ENCODE measurements around the gene FUOM.

FUOM gene

GRCh38 chr10:133351408-133352318 is 6.2 kb downstream of the FUOM start:
- no peak for DNase-seq (ENCODE audit: low read depth in 2 of 2)

DNA sequence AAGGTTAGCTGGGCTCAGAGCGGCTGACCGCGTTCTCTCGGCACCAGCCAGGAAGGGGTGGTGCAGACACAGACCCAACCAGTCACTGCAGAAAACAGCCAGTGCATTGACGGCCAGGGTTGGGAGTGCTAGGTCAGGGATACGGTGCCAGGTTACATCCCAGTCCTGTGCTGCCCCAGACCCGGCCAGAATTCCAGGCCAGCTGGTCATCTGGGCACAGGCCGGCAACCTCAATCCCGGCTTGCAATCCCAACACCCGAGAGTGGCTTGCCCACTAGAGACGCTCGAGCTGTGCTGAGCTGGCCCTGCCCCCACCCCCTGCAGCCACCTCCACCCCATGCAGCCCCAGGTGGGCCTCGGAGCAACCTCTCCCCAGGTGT is 6.9 kb downstream of the FUOM start:
- DNase-seq (ENCODE audit: low read depth in 2 of 2), result no peak

DNA sequence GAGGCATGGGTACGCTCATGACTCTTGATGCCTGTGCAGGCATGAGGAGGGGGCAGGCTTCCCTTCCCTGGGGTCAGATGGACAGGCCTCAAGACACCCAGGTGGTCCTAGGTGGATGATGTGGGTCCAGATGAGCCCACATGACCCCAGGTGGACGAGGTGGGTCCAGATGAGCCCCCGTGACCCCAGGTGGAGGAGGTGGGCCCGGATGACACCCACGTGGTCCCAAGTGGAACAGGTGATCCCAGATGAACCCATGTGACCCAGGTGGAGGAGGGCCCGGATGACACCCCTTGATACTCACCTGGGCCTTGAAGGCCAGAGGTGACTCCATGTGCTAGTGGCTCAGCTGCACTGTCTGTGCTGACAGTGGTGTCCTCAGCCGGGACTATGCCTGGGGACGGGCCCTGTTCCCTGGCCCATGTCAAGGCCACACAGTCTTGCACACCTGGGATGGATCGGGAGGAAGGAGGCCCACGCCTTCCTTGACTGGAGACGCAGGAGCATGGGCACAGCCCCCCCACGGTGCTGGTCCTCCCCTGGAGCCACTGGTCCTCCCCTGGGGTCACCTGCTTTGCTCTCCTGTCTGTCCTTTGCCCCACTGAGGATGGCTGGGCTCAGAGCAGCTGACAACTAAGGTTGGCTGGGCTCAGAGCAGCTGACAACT is 7.4 kb downstream of the FUOM start:
- DNase-seq (ENCODE audit: low read depth in 2 of 2), result no peak

DNA sequence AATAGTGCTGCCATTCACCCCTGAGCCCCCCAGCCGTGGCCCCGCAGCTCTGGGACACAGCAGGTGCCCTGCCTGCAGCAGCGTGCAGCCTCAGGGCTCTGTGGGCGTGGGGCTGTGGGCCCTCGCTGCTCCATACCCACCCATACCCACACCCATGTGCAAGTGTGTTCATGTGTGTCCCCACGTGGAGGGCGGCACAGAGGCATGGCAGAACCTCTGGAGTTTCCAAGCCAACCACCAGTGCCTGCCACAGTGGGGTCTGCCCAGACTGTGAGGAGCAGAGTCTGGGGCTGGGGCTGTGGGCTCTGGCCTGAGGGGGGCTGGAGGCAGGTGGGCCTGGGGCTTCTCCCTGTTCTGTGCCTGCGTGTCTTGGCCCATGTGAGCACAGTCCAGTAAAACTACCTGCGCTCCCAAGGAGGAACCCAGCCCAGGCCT is 8.2 kb downstream of the FUOM start:
- DNase-seq (ENCODE audit: low read depth in 2 of 2), result no peak

DNA sequence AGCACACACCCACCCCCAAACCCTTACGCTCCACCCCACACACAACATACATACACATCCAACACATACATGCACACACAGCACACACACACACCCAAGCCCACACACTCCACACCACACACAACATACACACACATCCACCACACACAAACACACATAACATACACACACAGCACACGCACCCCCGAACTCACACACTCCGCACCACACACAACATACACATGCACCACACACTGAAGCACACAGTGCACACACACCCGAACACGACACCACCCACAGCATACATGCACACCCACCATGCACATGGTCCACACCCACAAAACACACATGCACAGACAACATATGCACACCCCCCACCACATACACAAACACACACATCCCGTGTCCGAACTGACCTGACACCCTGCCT is 8.7 kb downstream of the FUOM start:
- DNase-seq (ENCODE audit: low read depth in 2 of 2), result no peak

DNA sequence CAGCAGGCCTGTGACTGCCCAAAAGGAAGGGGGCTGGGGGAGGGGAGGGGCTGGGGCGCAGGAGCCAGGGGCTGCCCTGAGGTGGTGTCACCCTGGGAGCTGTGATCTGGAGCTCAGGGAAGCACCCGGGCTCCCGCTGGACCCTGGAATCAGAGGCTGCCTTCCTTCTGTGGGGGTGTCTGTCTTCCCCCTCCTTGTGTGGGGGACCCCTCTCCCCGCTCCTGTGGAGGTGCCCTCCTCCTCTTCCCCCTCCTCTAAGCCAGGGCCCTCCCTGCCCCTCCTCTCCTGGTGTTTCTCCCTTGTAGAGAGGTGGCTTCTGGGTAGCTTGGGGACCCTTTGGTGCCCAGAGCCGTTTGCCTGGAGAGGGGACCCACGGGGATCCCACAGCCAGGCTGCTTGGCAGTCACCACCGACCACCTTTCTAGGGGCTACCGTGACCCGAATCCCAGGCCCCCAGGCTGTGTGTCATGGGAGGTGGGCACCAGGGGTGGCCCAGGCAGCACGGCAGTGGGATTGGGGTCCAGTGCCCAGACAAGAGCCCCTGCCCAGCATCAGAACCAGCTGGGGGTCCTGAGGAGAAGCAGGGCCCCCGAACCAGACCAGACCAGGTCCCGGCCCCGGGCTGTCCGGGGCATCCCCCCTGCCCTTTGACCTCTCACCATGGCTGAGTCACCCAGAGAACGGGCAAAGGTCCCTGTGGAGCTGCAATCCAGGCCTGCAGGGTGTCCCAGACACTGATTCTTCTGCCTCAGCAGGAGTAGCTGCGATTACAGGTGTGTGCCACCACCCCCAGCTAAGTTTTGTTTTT is 9.9 kb downstream of the FUOM start:
- DNase-seq (ENCODE audit: low read depth in 2 of 2), result no peak

- no peak for DNase-seq (ENCODE audit: low read depth in 2 of 2)
Observed at GRCh38 chr10:133346413-133346812, 11.4 kb downstream of the FUOM start.

DNA sequence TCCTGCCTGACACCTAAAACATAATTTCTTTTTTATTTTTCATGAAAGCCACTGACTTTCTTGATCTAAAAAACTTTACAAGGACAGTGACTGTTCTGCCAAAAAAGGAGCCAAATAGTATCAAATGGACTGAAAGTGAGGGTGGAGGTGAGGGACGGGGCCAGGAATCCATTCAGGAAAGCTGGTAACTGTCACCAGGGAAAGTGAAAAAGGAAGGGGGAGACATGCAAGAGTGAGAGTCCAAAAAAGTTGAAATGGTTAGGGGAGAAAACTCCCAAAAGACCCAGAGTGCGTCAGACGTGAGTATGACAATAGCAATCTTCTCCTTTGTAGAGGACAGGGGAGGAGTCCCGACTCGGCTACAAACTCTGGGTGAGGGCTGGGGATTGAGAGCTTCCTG is 13.6 kb downstream of the FUOM start:
- no peak for DNase-seq (ENCODE audit: low read depth in 2 of 2)

DNA sequence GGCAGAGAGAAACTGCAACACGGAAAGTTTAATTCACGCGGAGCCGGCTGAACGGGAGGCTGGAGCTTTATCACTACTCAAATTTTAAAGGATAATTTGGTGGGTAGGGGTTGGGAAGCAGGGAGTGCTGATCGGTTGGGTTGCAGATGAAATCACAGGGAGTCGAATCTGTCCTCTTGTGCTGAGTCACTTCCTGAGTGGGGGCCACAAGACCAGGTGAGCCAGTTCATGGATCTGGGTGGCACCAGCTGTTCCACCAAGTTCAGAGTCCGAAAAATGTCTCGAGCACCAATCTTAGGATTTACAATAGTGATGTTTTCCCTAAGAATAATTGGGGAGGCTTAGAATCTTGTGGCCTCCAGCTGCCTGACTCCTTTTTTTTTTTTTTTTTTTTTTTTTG is 14.3 kb downstream of the FUOM start:
- DNase-seq (ENCODE audit: low read depth in 2 of 2), result no peak

GRCh38 chr10:133342942-133343341 is 14.9 kb downstream of the FUOM start:
- DNase-seq (ENCODE audit: low read depth in 2 of 2), result no peak

GRCh38 chr10:133341983-133342382 is 15.8 kb downstream of the FUOM start:
- no peak for DNase-seq (ENCODE audit: low read depth in 2 of 2)

GRCh38 chr10:133339708-133340380 is 18.0 kb downstream of the FUOM start:
- no peak for DNase-seq (ENCODE audit: low read depth in 2 of 2)

DNA sequence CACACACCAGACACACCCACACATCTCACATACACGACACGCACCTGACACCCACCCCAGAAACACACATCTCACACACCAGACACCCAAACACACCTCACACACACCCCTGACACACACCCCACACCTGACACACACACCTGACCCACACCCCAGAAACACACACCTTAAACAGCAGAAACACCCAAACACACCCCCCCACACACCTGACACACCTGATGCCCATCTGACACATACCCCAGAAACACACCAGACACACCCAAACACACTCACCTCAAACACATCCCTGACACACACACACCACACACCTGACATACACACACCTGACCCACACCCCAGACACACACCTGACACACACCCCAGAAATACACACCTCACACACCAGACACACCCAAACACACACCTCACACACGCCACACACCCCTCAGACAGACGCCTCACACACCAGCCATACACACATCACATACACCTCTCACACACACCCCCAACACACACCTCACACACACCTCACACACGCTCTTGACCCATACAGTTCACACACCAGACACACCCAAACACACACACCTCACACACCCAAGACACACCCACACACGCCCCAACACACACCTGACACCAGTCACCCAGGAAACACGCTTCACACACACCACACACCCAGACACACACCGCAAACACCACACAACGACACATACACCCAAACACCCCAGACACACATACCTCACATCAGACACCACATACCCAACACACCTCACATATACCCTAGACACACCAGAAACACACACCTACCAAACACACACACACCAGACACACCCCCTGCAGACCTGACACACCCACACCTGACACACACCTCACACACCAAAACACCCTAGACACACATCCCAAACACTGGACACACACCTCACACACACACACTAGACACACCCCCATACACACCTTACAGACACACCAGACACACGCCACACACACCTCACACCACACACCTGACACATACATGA is 19.4 kb downstream of the FUOM start:
- DNase-seq (ENCODE audit: low read depth in 2 of 2), result no peak

DNA sequence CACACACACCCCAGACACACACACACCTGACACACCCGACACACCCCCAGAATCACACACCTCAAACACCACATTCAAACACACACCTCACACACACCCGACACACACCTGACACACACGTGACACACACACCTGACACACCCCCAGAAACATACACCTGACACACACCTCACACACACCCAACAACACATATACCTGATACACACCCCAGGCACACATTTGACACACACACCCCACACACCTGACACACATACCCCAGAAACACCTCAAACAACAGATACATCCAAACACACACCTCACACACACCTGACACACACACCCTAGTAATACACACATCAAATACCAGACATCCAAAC is 20.5 kb downstream of the FUOM start:
- no peak for DNase-seq (ENCODE audit: low read depth in 2 of 2)

DNA sequence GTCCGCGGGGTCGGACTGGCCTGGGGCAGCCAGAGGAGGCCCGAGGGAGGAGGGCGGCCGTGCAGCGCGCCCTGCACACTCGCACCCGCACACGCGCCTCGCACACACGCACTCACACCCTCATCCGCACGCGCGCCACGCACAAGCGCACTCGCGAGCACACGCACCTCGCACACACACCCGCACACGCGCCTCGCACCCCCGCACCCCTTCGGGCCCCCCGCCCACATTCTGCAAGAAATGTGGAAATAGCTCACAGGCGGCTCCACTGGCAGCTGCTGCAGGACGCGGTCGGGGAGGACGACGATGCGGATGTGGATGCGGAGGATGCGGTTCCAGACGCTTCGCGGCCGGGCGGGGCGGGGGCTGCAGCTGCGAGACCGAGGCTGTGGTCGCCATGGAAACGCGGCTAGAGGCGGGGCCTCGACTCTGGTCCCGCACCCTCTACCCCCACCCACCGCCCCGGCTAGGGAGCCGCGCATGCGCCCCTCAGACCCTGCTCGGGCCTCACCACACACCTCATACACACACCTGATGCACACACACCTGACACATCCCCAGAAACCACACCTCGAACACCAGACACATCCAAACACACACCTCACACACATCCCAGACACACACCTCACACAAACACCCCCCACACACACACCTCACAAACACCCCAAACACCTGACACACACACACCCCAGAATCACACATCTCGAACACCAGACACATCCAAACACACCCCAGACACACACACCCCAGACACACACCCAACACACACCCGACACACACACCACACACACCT is 21.0 kb downstream of the FUOM start, which contains the start of gene CALY:
Gene CALY (minus strand): TSS at position 320 of the 793 bp plus-strand sequence. CDS start 7,907 bp downstream, outside the sequence.
- DNase-seq (ENCODE audit: low read depth in 2 of 2), result peak; percentile 55 to 75

- DNase-seq (ENCODE audit: low read depth in 2 of 2), result no peak
Observed at GRCh38 chr10:133336118-133336576, 21.7 kb downstream of the FUOM start.

- peak; percentile 74 to 77 for DNase-seq (ENCODE audit: low read depth in 2 of 2)
Observed at GRCh38 chr10:133335246-133336117, 22.3 kb downstream of the FUOM start.

- DNase-seq (ENCODE audit: low read depth in 2 of 2), result no peak
Observed at GRCh38 chr10:133334503-133335245, 23.1 kb downstream of the FUOM start.

Measured in stimulated activated CD8-positive, alpha-beta memory T cell treated with anti-CD3 and anti-CD28 coated beads, Interleukin-7, amount 100 ng/mL, for 4 hours (primary cell).